Cardiac muscle cell (in vitro differentiated cells and primary cell): ENCODE data around the gene HUS1. TPM values are rescaled to one million over a fixed set of nuclear protein-coding genes. Genes with fewer than 3 reads are reported as not detected.

Experiments
- DNase-seq, 2 donors: peaks; one replicate each; pipeline versions ENCODE4 v3.0.0 to v3.0.0-alpha.2; 2010 to 2017; ENCODE audit warnings: low read depth in 1 of 2, low spot score in 1 of 2
- H3K27ac ChIP-seq: fragments of 200-600 bp; sonication (generic); 2 replicates; pipeline ENCODE4 v1.5.1; 2016
- H3K27me3 ChIP-seq: fragments of 200-600 bp; sonication (generic); 2 replicates; pipeline ENCODE4 v1.6.0; 2016; ENCODE audit warnings: control low read depth
- H3K36me3 ChIP-seq: fragments of 200-600 bp; sonication (generic); 2 replicates; pipeline ENCODE4 v1.5.1; 2016; ENCODE audit warnings: control low read depth
- H3K4me1 ChIP-seq: fragments of 200-600 bp; sonication (generic); 2 replicates; pipeline ENCODE4 v1.8.1; 2017; ENCODE audit warnings: low read depth, mild to moderate bottlenecking, mixed run types
- H3K4me3 ChIP-seq: fragments of 200-600 bp; sonication (generic); 2 replicates; pipeline ENCODE4 v1.5.1; 2016; ENCODE audit warnings: mild to moderate bottlenecking
- H3K9me3 ChIP-seq: fragments of 200-600 bp; sonication (generic); 2 replicates; pipeline ENCODE4 v1.5.1; 2017; ENCODE audit warnings: low read depth, mild to moderate bottlenecking, control low read depth
- polyA plus RNA-seq: library from polyadenylated mRNA; unstranded; fragments of >200 nt; fragmentation: Nextera tagmentation; extraction: Ambion mirVana; gene quantifications from 2 replicates; pipeline ENCODE4 v1.2.1, GENCODE V29; 2016
- total RNA-seq: library from RNA; depleted of rRNA; stranded (reverse); fragments of >200 nt; gene quantifications from 2 replicates; pipeline ENCODE4 v1.2.3, GENCODE V29; 2016
- TF ChIP-seq, protein P1 (sequence below): IDR thresholded peaks from 2 replicates; pipeline ENCODE4 v1.5.1; 2012; ENCODE audit warnings: low read depth, mild to moderate bottlenecking, low read length

HUS1 gene
- total and polyA plus RNA-seq, 2 experiments from 2014 or later, result 19.6 to 37.4 TPM

DNA sequence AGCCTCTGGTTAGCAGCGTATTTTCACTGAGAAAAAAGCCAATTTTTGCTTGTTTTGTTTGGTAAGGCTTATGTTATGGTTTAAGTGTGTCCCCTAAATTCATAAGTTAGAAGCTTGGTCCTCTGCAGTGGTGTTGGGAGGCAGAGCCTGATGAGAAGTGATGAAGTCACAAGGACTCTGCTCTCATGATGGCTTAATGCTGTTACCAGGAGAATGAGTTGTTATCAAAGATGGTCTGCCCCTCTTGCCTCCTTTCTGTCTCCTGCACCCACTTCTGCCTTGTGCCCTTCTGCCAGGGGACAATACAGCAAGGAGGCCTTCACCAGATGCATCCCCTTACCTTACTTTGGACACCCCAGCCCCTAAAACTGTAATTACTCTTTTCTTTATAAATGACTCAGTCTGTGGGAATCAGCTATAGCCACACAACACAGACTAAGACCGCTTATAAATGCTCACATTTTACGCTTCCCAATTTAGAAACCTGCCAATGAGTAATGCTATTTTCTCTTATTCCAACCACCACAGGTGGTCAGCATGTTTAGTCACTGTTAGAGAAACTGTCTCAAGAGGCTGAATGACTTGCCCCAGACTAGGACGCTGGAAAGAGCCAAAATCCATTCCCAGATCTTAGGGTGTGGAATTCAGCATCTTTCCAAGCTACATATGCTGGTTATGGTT is 25.0 kb downstream of the HUS1 start:
- Histone ChIP-seq H3K4me1 (peaks cover 4% of the 10 kb centered on the region), H3K36me3 (peaks cover 5% of the 10 kb centered on the region), H3K27me3 (no peaks in the 10 kb centered on the region), H3K4me3 (no peak overlapping the region), H3K9me3 (no peaks in the 10 kb centered on the region), H3K27ac (no peak overlapping the region)
- no peak for DNase-seq
- TF ChIP-seq, protein P1, sequence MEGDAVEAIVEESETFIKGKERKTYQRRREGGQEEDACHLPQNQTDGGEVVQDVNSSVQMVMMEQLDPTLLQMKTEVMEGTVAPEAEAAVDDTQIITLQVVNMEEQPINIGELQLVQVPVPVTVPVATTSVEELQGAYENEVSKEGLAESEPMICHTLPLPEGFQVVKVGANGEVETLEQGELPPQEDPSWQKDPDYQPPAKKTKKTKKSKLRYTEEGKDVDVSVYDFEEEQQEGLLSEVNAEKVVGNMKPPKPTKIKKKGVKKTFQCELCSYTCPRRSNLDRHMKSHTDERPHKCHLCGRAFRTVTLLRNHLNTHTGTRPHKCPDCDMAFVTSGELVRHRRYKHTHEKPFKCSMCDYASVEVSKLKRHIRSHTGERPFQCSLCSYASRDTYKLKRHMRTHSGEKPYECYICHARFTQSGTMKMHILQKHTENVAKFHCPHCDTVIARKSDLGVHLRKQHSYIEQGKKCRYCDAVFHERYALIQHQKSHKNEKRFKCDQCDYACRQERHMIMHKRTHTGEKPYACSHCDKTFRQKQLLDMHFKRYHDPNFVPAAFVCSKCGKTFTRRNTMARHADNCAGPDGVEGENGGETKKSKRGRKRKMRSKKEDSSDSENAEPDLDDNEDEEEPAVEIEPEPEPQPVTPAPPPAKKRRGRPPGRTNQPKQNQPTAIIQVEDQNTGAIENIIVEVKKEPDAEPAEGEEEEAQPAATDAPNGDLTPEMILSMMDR, result no peak

DNA sequence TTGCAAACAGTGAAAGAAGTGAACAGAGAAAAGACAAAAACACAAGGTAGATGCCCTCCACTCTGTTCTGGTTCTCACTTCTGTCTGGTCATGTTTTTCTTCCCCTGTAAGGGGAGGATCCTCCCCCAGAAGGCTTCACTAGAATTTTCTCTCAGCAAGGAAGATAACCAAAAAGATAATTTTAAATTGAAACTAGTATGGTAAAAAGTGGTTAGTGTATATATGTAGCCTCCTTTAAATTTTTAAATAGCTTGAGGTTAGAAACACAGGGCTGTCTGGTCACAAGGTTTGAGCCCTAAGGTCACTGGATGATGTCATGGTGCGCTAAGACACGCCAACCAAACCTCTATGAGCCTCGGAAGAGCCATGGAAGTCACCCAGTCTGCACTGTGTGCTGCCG is 25.6 kb downstream of the HUS1 start:
- peaks cover 5% of the 10 kb centered on the region for H3K36me3 ChIP-seq
- TF ChIP-seq, protein P1, result no peak
- H3K27me3 ChIP-seq, result no peaks in the 10 kb centered on the region
- H3K9me3 ChIP-seq, result no peaks in the 10 kb centered on the region
- H3K27ac ChIP-seq, result no peak overlapping the region
- H3K4me3 ChIP-seq, result no peak overlapping the region
- peaks cover 4% of the 10 kb centered on the region for H3K4me1 ChIP-seq
- no peak for DNase-seq

DNA sequence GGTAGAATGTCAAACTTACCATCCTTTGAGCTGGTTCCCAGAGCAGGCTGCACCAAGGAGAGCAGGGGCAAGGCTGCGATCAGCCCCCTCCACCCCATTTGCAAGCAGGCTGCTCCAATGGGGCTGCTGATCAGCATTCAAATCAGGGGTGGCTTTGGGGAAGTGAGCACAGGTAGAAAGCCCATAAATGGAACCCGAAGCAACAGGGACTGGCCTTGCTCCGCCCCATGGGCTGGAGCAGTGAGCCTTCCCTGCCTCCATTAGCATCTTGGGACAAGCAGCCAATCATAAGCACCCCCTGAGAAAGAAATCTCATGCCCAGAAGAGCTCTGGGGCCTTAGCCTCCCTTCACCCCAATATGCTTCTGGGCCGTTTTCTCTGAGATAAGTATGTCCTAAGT is 27.2 kb downstream of the HUS1 start:
- Histone ChIP-seq H3K36me3 (peaks cover 5% of the 10 kb centered on the region), H3K4me1 (peaks cover 4% of the 10 kb centered on the region), H3K4me3 (no peak overlapping the region), H3K9me3 (no peaks in the 10 kb centered on the region), H3K27ac (no peak overlapping the region), H3K27me3 (no peaks in the 10 kb centered on the region)
- TF ChIP-seq, protein P1, result no peak
- no peak for DNase-seq

DNA sequence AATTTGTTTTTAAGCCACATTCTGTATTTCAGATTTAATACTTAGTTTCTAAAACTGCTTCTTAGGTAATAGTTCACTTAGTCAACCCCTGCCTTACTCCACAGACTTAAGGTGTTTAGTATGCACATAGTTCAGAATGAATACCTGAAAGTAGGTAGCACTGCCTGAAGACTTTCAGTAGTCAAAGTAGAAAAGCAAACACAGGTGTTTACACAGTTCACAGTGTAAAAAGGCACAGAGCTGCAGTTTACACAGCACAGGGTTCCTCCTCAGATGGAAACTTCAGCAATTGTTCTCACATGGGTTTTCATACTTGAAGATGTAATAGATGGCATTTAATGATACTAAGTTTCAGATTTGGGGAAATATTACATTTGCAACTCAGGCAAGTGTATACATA is 28.0 kb downstream of the HUS1 start:
- TF ChIP-seq, protein P1, result no peak
- H3K36me3 ChIP-seq, result peaks cover 5% of the 10 kb centered on the region
- no peaks in the 10 kb centered on the region for H3K4me1 ChIP-seq
- H3K9me3 ChIP-seq, result no peaks in the 10 kb centered on the region
- no peak for DNase-seq
- H3K4me3 ChIP-seq, result no peak overlapping the region
- H3K27me3 ChIP-seq, result no peaks in the 10 kb centered on the region
- H3K27ac ChIP-seq, result no peak overlapping the region

DNA sequence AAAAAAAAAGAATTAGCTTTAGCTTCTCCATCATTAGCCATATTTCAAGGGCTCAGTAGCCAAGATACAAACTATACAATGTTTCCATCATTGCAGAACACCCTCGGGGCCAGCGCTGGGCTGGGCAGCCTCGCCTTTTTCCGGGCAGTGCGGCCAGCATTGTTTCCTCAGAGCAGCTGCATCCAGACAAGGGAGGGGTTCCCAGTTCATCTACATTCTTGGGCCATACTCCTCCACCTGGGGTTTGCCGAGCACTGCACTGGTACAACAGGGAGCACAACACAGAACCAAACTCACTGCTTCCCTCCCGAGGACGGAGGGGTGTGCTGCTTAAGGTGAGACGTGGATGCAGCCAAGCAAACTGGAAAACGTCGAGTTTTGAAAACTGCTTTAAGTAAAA is 28.7 kb downstream of the HUS1 start:
- peaks cover 5% of the 10 kb centered on the region for H3K36me3 ChIP-seq
- H3K4me1 ChIP-seq, result no peaks in the 10 kb centered on the region
- DNase-seq, result peak in 1 of 2 donors; percentile 17
- TF ChIP-seq, protein P1, result no peak
- H3K9me3 ChIP-seq, result no peaks in the 10 kb centered on the region
- no peaks in the 10 kb centered on the region for H3K27me3 ChIP-seq
- no peak overlapping the region for H3K27ac ChIP-seq
- H3K4me3 ChIP-seq, result no peak overlapping the region
